Endothelial cell of umbilical vein (primary cell): Measurements from ENCODE around the gene JMJD6. TPM values are rescaled to one million over a fixed set of nuclear protein-coding genes. Genes with fewer than 3 reads are reported as not detected.

Source experiments
- BruUV-seq: library from RNA; stranded (reverse); fragments of 400-500 nt; replicated peaks from 2 replicates; lab custom pipeline; 2021; lab: Mats Ljungman, UMichigan
- CTCF ChIA-PET: fragments of 300-600, 350-600 bp; sonication (Branson Sonifier 250); formaldehyde crosslinking; loops from one replicate; lab custom pipeline; 2021; ENCODE audit warnings: antibody characterized with exemption, inconsistent platforms; lab: Charles Lee
- POLR2A ChIA-PET: fragments of 300-600, 350-600 bp; sonication (Branson Sonifier 250); formaldehyde crosslinking; loops from one replicate; lab custom pipeline; 2021; ENCODE audit warnings: antibody characterized with exemption, inconsistent platforms; lab: Charles Lee
- DNase-seq: peaks from one replicate; pipeline ENCODE4 v3.0.0-alpha.2; 2011; ENCODE audit warnings: low read depth, low spot score
- FAIRE-seq: peaks from 2 replicates; lab custom pipeline; 2011; peaks lifted over from hg19 to GRCh38; lab: Jason Lieb, UNC
- H2AFZ ChIP-seq: 2 replicates; pipeline ENCODE4 v1.6.0; 2012; ENCODE audit warnings: low read depth, low read length, control low read depth, inconsistent platforms
- H3K27ac ChIP-seq: 2 replicates; pipeline ENCODE4 v1.5.1; 2011; ENCODE audit warnings: low read depth, mild to moderate bottlenecking, control low read depth, low read length, moderate library complexity; ENCODE audit not compliant: insufficient read depth
- H3K27me3 ChIP-seq, 2 experiments: 2 replicates each; pipeline versions ENCODE4 v1.6.0 to v1.6.1; 2011; ENCODE audit warnings: low read length in 2 of 2, mixed read lengths in 1 of 2; ENCODE audit not compliant: control insufficient read depth in 2 of 2, insufficient read depth in 2 of 2
- H3K36me3 ChIP-seq, 2 experiments: 2 replicates in 1 of 2; 3 replicates in 1 of 2; pipeline ENCODE4 v1.5.1; 2011; ENCODE audit warnings: low read length in 2 of 2, mild to moderate bottlenecking in 1 of 2, moderate library complexity in 1 of 2; ENCODE audit not compliant: control insufficient read depth in 2 of 2, insufficient read depth in 2 of 2; ENCODE audit errors: extremely low read depth in 1 of 2
- H3K4me1 ChIP-seq: 3 replicates; pipeline ENCODE4 v1.5.1; 2011; ENCODE audit warnings: mild to moderate bottlenecking, low read length; ENCODE audit not compliant: control insufficient read depth, insufficient read depth; ENCODE audit errors: extremely low read depth
- H3K4me2 ChIP-seq: 2 replicates; pipeline ENCODE4 v1.6.1; 2011; ENCODE audit warnings: low read length, control low read depth, mixed read lengths; ENCODE audit not compliant: insufficient read depth
- H3K4me3 ChIP-seq, 3 experiments: fragments of 200-600 bp in 1 of 3; sonication (generic), shearing (Covaris generic) in 1 of 3; replicated peaks in 1 of 3; 2 replicates each; pipeline ENCODE4 v1.5.1; 2011 to 2016; ENCODE audit warnings: control low read depth in 3 of 3, low read length in 3 of 3, mild to moderate bottlenecking in 2 of 3, inconsistent platforms in 1 of 3, low read depth in 1 of 3, moderate library complexity in 1 of 3; ENCODE audit not compliant: insufficient read depth in 1 of 3
- H3K79me2 ChIP-seq: 2 replicates; pipeline ENCODE4 v1.6.0; 2012; ENCODE audit warnings: low read length, inconsistent platforms; ENCODE audit not compliant: control insufficient read depth, insufficient read depth
- H3K9ac ChIP-seq: replicated peaks from 2 replicates; pipeline ENCODE3; 2011; ENCODE audit warnings: low read length, control low read depth; ENCODE audit not compliant: insufficient read depth; ENCODE audit errors: extremely low read depth
- H3K9me1 ChIP-seq: replicated peaks from 3 replicates; pipeline ENCODE4 v1.6.0; 2011; ENCODE audit warnings: mild to moderate bottlenecking, low read length; ENCODE audit not compliant: control insufficient read depth, insufficient read depth; ENCODE audit errors: extremely low read depth
- H3K9me3 ChIP-seq: replicated peaks from 2 replicates; pipeline ENCODE4 v1.5.1; 2012; ENCODE audit warnings: low read length, inconsistent platforms; ENCODE audit not compliant: control insufficient read depth, insufficient read depth
- H4K20me1 ChIP-seq: replicated peaks from 2 replicates; pipeline ENCODE3; 2011; ENCODE audit warnings: mild to moderate bottlenecking, low read length; ENCODE audit not compliant: control insufficient read depth, insufficient read depth; ENCODE audit errors: extremely low read depth
- CTCF ChIP-seq, 2 donors: IDR thresholded peaks; 1 replicate in 1 of 2; 2 replicates in 1 of 2; pipeline ENCODE4 v1.5.1; 2011; ENCODE audit warnings: low read length in 2 of 2, mild to moderate bottlenecking in 2 of 2, moderate library complexity in 2 of 2, control low read depth in 1 of 2, inconsistent platforms in 1 of 2, low read depth in 1 of 2; ENCODE audit not compliant: insufficient read depth in 1 of 2; ENCODE audit errors: extremely low read depth in 1 of 2
- EZH2 ChIP-seq: IDR thresholded peaks from 2 replicates; pipeline ENCODE4 v1.6.1; 2012; ENCODE audit warnings: borderline replicate concordance, low read depth, mild to moderate bottlenecking, moderate library complexity, low read length, inconsistent platforms; ENCODE audit not compliant: severe bottlenecking
- FOS ChIP-seq: IDR thresholded peaks from 2 replicates; pipeline ENCODE4 v1.6.1; 2011; ENCODE audit warnings: mild to moderate bottlenecking, low read length, moderate library complexity, borderline replicate concordance; ENCODE audit not compliant: insufficient read depth
- GATA2 ChIP-seq: IDR thresholded peaks from 2 replicates; pipeline ENCODE4 v1.7.0; 2011; ENCODE audit warnings: low read depth, mild to moderate bottlenecking, moderate library complexity, mixed read lengths, low read length; ENCODE audit not compliant: insufficient read length, insufficient read depth
- JUN ChIP-seq: IDR thresholded peaks from 2 replicates; pipeline ENCODE4 v1.6.1; 2011; ENCODE audit warnings: borderline replicate concordance, low read depth; ENCODE audit not compliant: insufficient read length, insufficient read depth
- MYC ChIP-seq: IDR thresholded peaks from one replicate; pipeline ENCODE4 v1.6.1; 2011; ENCODE audit warnings: mild to moderate bottlenecking, low read depth, low read length
- POLR2A ChIP-seq: IDR thresholded peaks from 2 replicates; pipeline ENCODE4 v1.6.1; 2012; ENCODE audit warnings: low read depth, mild to moderate bottlenecking, control low read depth, low read length
- POLR2AphosphoS5 ChIP-seq: IDR thresholded peaks from 2 replicates; pipeline ENCODE4 v1.6.1; 2012; ENCODE audit warnings: low read depth, mild to moderate bottlenecking, control low read depth, low read length, moderate library complexity; ENCODE audit not compliant: insufficient read depth
- dilution Hi-C: fragments of 300-500 bp; cut with MboI; formaldehyde crosslinking; loops from one replicate; pipeline ENCODE4 v1.15.0; 2019; ENCODE audit warnings: low sequenced_read_pairs; ENCODE audit not compliant: extremely low pct_ligation_motif_present
- intact Hi-C: fragments of 100-400 bp; cut with micrococcal nuclease; formaldehyde crosslinking; loops from one replicate; pipeline ENCODE4 v1.10.0; 2022
- polyA plus RNA-seq, 4 experiments: library from polyadenylated mRNA; depleted of rRNA in 3 of 4; stranded (reverse) in 3 of 4; unstranded in 1 of 4; fragments of >200 nt; gene quantifications; 2 replicates each; pipeline versions ENCODE4 v1.2.1 to v1.2.3, GENCODE V29; 2011 to 2012; ENCODE audit warnings: missing spikeins in 1 of 4
- total RNA-seq: library from RNA; stranded (reverse); gene quantifications from 2 replicates; pipeline ENCODE4 v1.2.3, GENCODE V29; 2021
- TF ChIP-seq, protein P1 (sequence below): IDR thresholded peaks from 2 replicates; pipeline ENCODE4 v1.6.1; 2011; ENCODE audit not compliant: insufficient read depth, insufficient read length

Gene JMJD6
- total and polyA plus RNA-seq, 2 donors (not counting 3 experiments of a cell fraction or from before 2014, with no cell fraction given), result 19.8 to 36.6 TPM

GRCh38 chr17:76752006-76752405 lies 25.6 kb upstream of the JMJD6 start:
- no peaks in the 10 kb centered on the region for H3K9me1 ChIP-seq
- H3K9me3 ChIP-seq, result no peaks in the 10 kb centered on the region
- no peak overlapping the region for H3K27ac ChIP-seq
- H4K20me1 ChIP-seq, result no peaks in the 10 kb centered on the region
- intact Hi-C loops (no loop called here), dilution Hi-C loops (no loop called here)
- no peak overlapping the region for H3K4me3 ChIP-seq
- H3K4me1 ChIP-seq, result no peaks in the 10 kb centered on the region
- no peak for FAIRE-seq
- H3K4me2 ChIP-seq, result no peak overlapping the region
- no peak overlapping the region for H3K9ac ChIP-seq
- ChIA-PET CTCF (no interaction called here), POLR2A (no interaction called here)
- no peaks in the 10 kb centered on the region for H3K36me3 ChIP-seq
- H3K79me2 ChIP-seq, result no peaks in the 10 kb centered on the region
- H3K27me3 ChIP-seq, result no peaks in the 10 kb centered on the region
- BruUV-seq, result no TSS peak
- DNase-seq, result no peak
- no peak overlapping the region for H2AFZ ChIP-seq
- TF ChIP-seq POLR2A, result no peak
- no peak for TF ChIP-seq FOS
- no peak for TF ChIP-seq JUN
- TF ChIP-seq EZH2, result no peak
- TF ChIP-seq GATA2, result no peak
- TF ChIP-seq, protein P1, sequence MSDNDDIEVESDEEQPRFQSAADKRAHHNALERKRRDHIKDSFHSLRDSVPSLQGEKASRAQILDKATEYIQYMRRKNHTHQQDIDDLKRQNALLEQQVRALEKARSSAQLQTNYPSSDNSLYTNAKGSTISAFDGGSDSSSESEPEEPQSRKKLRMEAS, result no peak
- TF ChIP-seq POLR2AphosphoS5, result no peak
- no peak for TF ChIP-seq MYC
- TF ChIP-seq CTCF (IDR thresholded peaks at IDR 0.05; ENCODE audit: extremely low read depth in 1 of 2, insufficient read depth in 1 of 2, low read depth in 1 of 2, low read length in 2 of 2), result no peak
